IPS-20b (cell line): Measurements from ENCODE around the gene RALY.

Experiments used
- H3K27ac ChIP-seq: one replicate; pipeline ENCODE4 v1.5.1; 2013; ENCODE audit warnings: low read length
- H3K27me3 ChIP-seq: 2 replicates; pipeline ENCODE4 v1.6.1; 2013; ENCODE audit warnings: mild to moderate bottlenecking, low read length, inconsistent platforms; ENCODE audit not compliant: insufficient read depth
- H3K36me3 ChIP-seq: 2 replicates; pipeline ENCODE4 v1.6.1; 2013; ENCODE audit warnings: low read depth, mild to moderate bottlenecking, inconsistent platforms, low read length, moderate library complexity; ENCODE audit not compliant: insufficient read depth
- H3K4me1 ChIP-seq: 2 replicates; pipeline ENCODE4 v1.6.1; 2013; ENCODE audit warnings: mild to moderate bottlenecking, control low read depth, inconsistent platforms, low read length, moderate library complexity; ENCODE audit not compliant: insufficient read depth
- H3K4me3 ChIP-seq: 2 replicates; pipeline ENCODE4 v1.5.1; 2013; ENCODE audit warnings: mild to moderate bottlenecking, low read length, inconsistent platforms
- H3K9ac ChIP-seq: 2 replicates; pipeline ENCODE4 v1.6.1; 2013; ENCODE audit warnings: low read depth, mild to moderate bottlenecking, inconsistent platforms, low read length, moderate library complexity
- H3K9me3 ChIP-seq: 2 replicates; pipeline ENCODE4 v1.6.1; 2013; ENCODE audit warnings: mild to moderate bottlenecking, low read depth, low read length, inconsistent platforms; ENCODE audit not compliant: insufficient read depth

RALY gene

DNA sequence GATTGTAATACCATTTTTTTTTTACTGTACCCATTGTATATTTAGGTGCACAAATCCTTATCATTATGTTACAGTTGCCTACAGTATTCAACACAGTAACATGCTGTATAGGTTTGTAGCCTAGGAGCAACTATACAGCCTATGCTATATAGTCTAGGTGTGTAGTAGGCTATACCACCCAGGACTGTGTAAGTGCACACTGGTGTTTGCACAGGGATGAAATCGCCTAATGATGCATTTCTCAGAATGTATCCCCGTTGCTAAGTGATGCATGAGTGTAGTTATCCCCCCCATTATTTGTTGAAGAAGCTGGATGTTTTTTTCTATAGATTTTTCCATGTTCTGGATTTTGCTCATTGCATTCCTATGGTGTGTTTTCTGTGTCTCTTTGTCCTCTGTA lies 12.9 kb downstream of the RALY start:
- Histone ChIP-seq H3K4me1 (peaks cover 28% of the 10 kb centered on the region), H3K36me3 (0 out of 2 replicates have a peak, but pooled peaks cover 4% of the 10 kb centered on the region), H3K4me3 (no peak overlapping the region), H3K27ac (no peak overlapping the region), H3K27me3 (no peaks in the 10 kb centered on the region), H3K9ac (no peak overlapping the region), H3K9me3 (no peaks in the 10 kb centered on the region)

DNA sequence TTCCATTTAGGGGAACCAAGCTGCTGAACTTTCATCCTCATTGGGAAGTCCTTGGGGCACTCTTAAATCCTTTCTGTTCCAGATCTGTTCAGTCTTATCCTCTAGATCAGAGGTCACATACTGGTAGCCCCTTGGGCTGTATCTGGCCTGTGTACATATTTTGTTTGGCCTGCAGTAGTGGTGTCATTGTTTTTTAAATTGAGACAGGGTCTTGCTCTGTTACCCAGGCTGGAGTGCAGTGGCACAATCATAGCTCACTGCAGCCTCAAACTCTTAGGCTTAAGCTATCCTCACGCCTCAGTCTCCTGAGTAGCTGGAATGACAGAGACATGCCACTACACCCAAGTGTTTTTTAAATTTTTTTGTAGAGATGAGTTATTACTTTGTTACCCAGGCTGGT lies 14.8 kb downstream of the RALY start:
- Histone ChIP-seq H3K4me3 (no peak overlapping the region), H3K36me3 (no peaks in the 10 kb centered on the region), H3K27me3 (no peaks in the 10 kb centered on the region), H3K9ac (no peak overlapping the region), H3K4me1 (peaks cover 45% of the 10 kb centered on the region), H3K9me3 (no peaks in the 10 kb centered on the region), H3K27ac (no peak overlapping the region)

GRCh38 chr20:34010405-34010931 lies 16.8 kb downstream of the RALY start:
- no peaks in the 10 kb centered on the region for H3K27me3 ChIP-seq
- H3K9me3 ChIP-seq, result no peaks in the 10 kb centered on the region
- H3K4me3 ChIP-seq, result peak overlapping the region; percentile 45; the same call in 1 of the 2 replicates
- H3K36me3 ChIP-seq, result no peaks in the 10 kb centered on the region
- H3K9ac ChIP-seq, result peak overlapping the region; percentile 25; the same call in 1 of the 2 replicates
- no peak overlapping the region for H3K27ac ChIP-seq
- H3K4me1 ChIP-seq, result peaks cover 58% of the 10 kb centered on the region

DNA sequence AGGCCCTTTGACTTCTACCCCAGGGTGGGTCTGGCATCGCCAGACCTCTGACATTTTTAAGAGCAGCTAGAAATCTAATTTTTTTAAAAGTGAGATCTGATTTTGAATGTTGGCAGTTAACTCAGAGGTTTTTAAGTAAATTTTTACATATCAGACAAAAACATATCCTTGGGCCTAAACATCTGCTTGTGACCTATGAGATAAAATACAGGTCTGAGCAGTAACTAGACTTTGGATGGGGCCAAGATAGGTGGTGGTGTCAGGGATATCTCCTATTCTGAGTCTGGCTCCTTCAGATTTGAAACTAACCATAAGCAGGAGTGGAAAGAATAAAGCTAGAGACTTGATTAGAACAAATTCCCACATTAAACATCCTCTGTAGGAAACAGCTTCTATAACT lies 17.6 kb downstream of the RALY start:
- Histone ChIP-seq H3K36me3 (no peaks in the 10 kb centered on the region), H3K4me1 (peaks cover 64% of the 10 kb centered on the region)

DNA sequence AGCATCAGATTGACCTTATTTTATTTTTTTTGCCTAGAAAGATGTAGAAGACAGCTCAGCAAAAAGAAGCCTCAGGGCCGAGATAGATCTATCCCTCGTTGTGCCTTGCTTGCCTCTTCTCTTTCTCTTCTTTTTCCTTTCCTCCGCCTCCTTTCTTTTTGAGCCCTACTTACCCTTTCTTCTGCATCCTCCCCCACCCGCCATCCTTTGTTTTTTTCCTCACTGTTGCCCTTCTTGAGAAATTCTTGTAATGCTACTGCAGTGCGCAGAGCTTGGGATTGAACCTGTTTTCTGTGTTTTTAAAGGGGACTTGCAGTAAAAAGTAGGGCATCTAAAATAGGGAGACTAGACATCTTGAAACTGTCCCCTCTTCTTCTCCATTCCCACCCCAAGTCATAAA lies 18.6 kb downstream of the RALY start:
- Histone ChIP-seq H3K4me3 (peak overlapping the region; percentile 34; the same call in 1 of the 2 replicates), H3K27ac (peak overlapping the region; percentile 83), H3K4me1 (peaks cover 72% of the 10 kb centered on the region), H3K36me3 (no peaks in the 10 kb centered on the region), H3K27me3 (no peaks in the 10 kb centered on the region), H3K9ac (peak overlapping the region; percentile 62; the same call in 1 of the 2 replicates), H3K9me3 (no peaks in the 10 kb centered on the region)

More for the DNA sequence above, 17.6 kb downstream of the RALY start:
- Histone ChIP-seq H3K4me3 (peak overlapping the region; percentile 45; the same call in 1 of the 2 replicates), H3K27me3 (no peaks in the 10 kb centered on the region), H3K9ac (peak overlapping the region; percentile 25; the same call in 1 of the 2 replicates), H3K9me3 (no peaks in the 10 kb centered on the region), H3K27ac (peak overlapping the region; percentile 45)

DNA sequence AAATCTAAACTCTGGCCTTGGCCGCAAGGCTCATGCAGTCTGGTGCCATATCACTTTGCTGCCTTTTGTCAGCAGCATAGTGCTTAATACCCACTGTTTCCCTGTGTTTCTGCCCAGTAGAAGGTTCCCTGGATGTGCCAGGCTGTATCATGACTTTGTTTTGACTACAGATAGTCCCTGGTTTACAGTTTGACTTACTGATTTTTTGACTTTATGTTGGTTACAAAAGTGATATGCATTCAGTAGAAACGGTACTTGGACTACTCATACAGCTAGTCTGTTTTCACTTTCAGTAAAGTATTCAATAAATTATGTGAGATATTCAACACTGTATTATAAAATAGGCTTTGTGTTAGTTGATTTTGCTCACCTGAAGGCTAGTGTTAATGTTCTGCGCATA lies 19.0 kb downstream of the RALY start:
- peak overlapping the region; percentile 34 for H3K4me3 ChIP-seq
- peak overlapping the region; percentile 62; the same call in 1 of the 2 replicates for H3K9ac ChIP-seq
- no peaks in the 10 kb centered on the region for H3K27me3 ChIP-seq
- H3K27ac ChIP-seq, result peak overlapping the region; percentile 83
- H3K4me1 ChIP-seq, result peaks cover 71% of the 10 kb centered on the region
- H3K36me3 ChIP-seq, result no peaks in the 10 kb centered on the region
- H3K9me3 ChIP-seq, result no peaks in the 10 kb centered on the region

DNA sequence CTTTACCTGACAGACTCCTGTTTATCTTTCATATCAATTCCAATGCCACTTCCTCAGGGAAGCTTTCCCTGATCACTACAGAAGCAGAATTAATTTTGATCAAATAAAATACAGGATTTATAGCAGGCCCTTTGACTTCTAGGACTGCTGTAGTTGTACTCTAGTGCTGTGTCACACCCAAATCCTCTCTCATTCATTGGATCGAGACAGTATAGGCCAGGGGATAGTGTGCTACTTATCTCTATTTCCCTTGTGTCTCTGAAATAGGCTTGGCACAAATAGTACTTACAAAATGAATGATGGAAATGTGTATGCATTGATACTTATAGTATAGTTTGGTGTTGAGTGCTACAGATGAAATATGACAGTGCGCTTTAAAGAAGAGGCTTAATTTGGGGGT lies 19.8 kb downstream of the RALY start:
- Histone ChIP-seq H3K4me3 (no peak overlapping the region), H3K4me1 (peaks cover 64% of the 10 kb centered on the region), H3K36me3 (no peaks in the 10 kb centered on the region), H3K9ac (peak overlapping the region; percentile 2; the same call in 1 of the 2 replicates), H3K27ac (no peak overlapping the region), H3K27me3 (no peaks in the 10 kb centered on the region), H3K9me3 (no peaks in the 10 kb centered on the region)

- Histone ChIP-seq H3K9me3 (no peaks in the 10 kb centered on the region), H3K27me3 (no peaks in the 10 kb centered on the region), H3K36me3 (no peaks in the 10 kb centered on the region), H3K9ac (no peak overlapping the region), H3K4me3 (no peak overlapping the region), H3K27ac (no peak overlapping the region), H3K4me1 (peaks cover 56% of the 10 kb centered on the region)
Measured at GRCh38 chr20:34014878-34015277, 21.2 kb downstream of the RALY start.

GRCh38 chr20:34015401-34016335 lies 22.0 kb downstream of the RALY start:
- Histone ChIP-seq H3K9ac (no peak overlapping the region), H3K4me3 (no peak overlapping the region), H3K27ac (no peak overlapping the region), H3K9me3 (no peaks in the 10 kb centered on the region), H3K36me3 (no peaks in the 10 kb centered on the region), H3K4me1 (peaks cover 52% of the 10 kb centered on the region), H3K27me3 (no peaks in the 10 kb centered on the region)

DNA sequence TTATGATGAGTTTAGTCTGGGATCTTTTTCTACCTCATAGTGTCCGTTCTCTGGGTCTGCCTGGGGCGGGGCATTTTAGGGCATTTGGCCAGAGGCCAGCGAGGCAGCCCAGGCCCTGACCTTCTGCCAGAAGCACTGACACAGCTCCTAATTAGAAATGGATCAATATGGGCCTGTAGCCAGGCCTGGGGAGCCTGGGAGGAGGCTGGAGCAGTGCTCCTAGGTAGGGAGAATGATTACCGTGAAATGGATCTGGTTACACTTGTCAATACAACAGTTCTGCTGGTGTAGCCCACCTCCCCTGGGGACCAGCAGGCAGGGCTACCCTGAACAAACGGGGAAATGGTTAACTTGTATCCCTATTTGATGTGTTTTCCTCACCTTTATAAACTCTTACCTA lies 23.0 kb downstream of the RALY start:
- H3K9ac ChIP-seq, result no peak overlapping the region
- H3K36me3 ChIP-seq, result no peaks in the 10 kb centered on the region
- H3K27ac ChIP-seq, result no peak overlapping the region
- H3K4me3 ChIP-seq, result no peak overlapping the region
- no peaks in the 10 kb centered on the region for H3K9me3 ChIP-seq
- H3K27me3 ChIP-seq, result no peaks in the 10 kb centered on the region
- peaks cover 42% of the 10 kb centered on the region for H3K4me1 ChIP-seq

- Histone ChIP-seq H3K27ac (no peak overlapping the region), H3K4me1 (peaks cover 35% of the 10 kb centered on the region)
Measured at GRCh38 chr20:34017610-34018009, 23.9 kb downstream of the RALY start.

GRCh38 chr20:34018166-34018565 lies 24.5 kb downstream of the RALY start:
- no peak overlapping the region for H3K27ac ChIP-seq
- peaks cover 29% of the 10 kb centered on the region for H3K4me1 ChIP-seq
- no peaks in the 10 kb centered on the region for H3K9me3 ChIP-seq

More at GRCh38 chr20:34017610-34018009, 23.9 kb downstream of the RALY start:
- Histone ChIP-seq H3K4me3 (no peak overlapping the region), H3K27me3 (no peaks in the 10 kb centered on the region), H3K9ac (no peak overlapping the region), H3K36me3 (no peaks in the 10 kb centered on the region), H3K9me3 (no peaks in the 10 kb centered on the region)

More at GRCh38 chr20:34018166-34018565, 24.5 kb downstream of the RALY start:
- H3K36me3 ChIP-seq, result no peaks in the 10 kb centered on the region
- H3K9ac ChIP-seq, result no peak overlapping the region
- H3K4me3 ChIP-seq, result no peak overlapping the region
- no peaks in the 10 kb centered on the region for H3K27me3 ChIP-seq
